Measurements from ENCODE around the gene HECTD2. TPM values are rescaled to one million over a fixed set of nuclear protein-coding genes. Genes with fewer than 3 reads are reported as not detected.

The HECTD2 gene
- total RNA-seq, 1 donor from 2014 or later = 1.6 TPM

DNA sequence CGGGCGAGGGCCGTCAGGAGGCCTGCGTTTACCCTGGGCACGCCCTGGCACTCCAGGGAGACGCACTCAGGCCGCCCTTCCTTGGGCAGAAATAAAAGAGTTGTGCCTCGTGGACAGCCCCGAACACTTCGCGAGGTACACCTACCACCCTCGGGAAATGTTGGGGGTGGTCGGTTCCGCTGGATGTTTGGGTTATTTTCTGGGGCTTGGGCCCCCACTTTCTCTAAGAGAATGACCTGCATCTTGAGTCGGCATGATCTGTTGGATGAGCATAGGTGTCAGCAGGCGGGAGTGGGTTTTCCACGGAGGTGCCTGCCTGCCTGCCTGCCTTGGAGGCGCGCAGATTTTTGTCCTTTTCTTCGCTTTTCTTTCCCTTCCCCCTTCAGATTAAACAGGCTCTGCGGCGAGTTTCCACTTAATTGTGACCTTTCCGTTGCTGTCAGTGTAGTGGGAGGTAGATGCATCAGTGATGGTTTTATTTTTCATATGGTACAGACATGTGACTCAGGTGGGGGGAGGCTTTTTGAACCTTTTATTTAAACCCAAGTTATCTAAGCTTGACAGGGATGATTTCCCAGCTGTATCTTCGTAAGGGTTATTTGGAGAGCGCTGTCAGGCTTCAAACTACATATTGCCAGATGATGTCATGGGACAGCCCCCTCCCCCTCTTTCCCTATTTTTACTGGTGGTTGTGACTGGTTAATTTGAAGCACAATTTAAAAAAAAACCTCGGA, 661 bp downstream of the HECTD2 start:
- TF ChIP-seq CTCF (IDR thresholded peaks at IDR 0.05; ENCODE audit: insufficient read depth, low read length, severe bottlenecking) = no peak
- H3K36me3 ChIP-seq (ENCODE audit: control insufficient read depth, insufficient read depth, low read length) = no peaks in the 10 kb centered on the region
- DNase-seq (ENCODE audit: low read depth) (peak; percentile 8), FAIRE-seq (no peak)
- no peaks in the 10 kb centered on the region for H3K27me3 ChIP-seq (ENCODE audit: control insufficient read depth, insufficient read depth, low read length)
- peak overlapping the region; percentile 97 for H3K4me3 ChIP-seq (ENCODE audit: low read depth, low read length)

- H3K4me3 ChIP-seq (ENCODE audit: low read depth, low read length) = no peak overlapping the region
- FAIRE-seq = no peak
Observed at GRCh38 chr10:91411621-91412020, 1.5 kb downstream of the HECTD2 start.

GRCh38 chr10:91412354-91413087, 2.4 kb downstream of the HECTD2 start:
- TF ChIP-seq CTCF (IDR thresholded peaks at IDR 0.05; ENCODE audit: insufficient read depth, low read length, severe bottlenecking) = no peak
- H3K36me3 ChIP-seq (ENCODE audit: control insufficient read depth, insufficient read depth, low read length) = no peaks in the 10 kb centered on the region
- FAIRE-seq = no peak
- DNase-seq (ENCODE audit: low read depth) = no peak
- no peaks in the 10 kb centered on the region for H3K27me3 ChIP-seq (ENCODE audit: control insufficient read depth, insufficient read depth, low read length)
- no peak overlapping the region for H3K4me3 ChIP-seq (ENCODE audit: low read depth, low read length)

More at GRCh38 chr10:91411621-91412020, 1.5 kb downstream of the HECTD2 start:
- Histone ChIP-seq H3K27me3 (ENCODE audit: control insufficient read depth, insufficient read depth, low read length) (no peaks in the 10 kb centered on the region), H3K36me3 (ENCODE audit: control insufficient read depth, insufficient read depth, low read length) (no peaks in the 10 kb centered on the region)
- no peak for DNase-seq (ENCODE audit: low read depth)
- TF ChIP-seq CTCF (IDR thresholded peaks at IDR 0.05; ENCODE audit: insufficient read depth, low read length, severe bottlenecking) = no peak

DNA sequence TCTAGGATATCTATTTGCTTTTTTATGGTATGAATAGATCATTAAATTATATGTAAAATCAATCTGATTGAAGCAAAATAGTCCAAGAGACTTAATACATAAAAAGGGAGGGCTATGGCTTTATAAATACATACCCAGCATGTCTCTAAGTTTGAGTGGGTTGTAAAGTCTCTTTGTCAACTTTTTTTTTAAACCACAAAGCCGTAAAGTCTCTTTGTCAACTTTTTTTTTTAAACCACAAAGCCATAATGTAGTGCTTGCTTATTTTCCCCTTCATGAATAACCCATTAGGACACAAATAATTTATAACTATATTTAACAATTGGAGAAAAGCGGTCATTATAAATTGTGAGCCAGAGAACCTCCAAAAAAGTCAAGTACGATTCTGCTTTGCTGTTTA, 5.7 kb downstream of the HECTD2 start:
- no peaks in the 10 kb centered on the region for H3K36me3 ChIP-seq (ENCODE audit: control insufficient read depth, insufficient read depth, low read length)
- H3K4me3 ChIP-seq (ENCODE audit: low read depth, low read length) = no peak overlapping the region
- no peaks in the 10 kb centered on the region for H3K27me3 ChIP-seq (ENCODE audit: control insufficient read depth, insufficient read depth, low read length)
- FAIRE-seq = no peak
- TF ChIP-seq CTCF (IDR thresholded peaks at IDR 0.05; ENCODE audit: insufficient read depth, low read length, severe bottlenecking) = no peak
- no peak for DNase-seq (ENCODE audit: low read depth)

DNA sequence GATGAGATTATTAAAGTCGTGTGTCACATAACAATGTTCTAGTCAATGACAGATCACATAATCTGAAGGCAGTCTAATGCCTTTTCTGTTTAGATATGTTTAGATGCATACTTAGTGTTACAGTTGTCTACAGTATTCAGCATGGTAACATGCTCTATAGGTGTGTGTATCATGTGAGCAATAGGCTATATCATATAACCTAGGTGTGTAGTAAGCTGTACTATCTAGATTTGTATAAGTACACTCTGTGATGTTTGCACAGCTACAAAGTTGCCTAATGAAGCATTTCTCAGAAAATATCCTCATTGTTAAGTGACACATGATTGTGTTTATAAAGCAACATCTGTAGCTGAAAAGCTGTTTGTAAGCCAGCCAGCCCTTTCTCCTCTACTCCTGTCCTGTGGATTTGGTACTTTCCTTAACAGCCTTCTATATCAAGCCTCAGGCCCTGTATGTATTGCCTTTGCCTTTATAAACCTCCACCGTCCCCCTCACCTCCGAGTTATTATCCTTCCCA, 6.3 kb downstream of the HECTD2 start:
- no peaks in the 10 kb centered on the region for H3K27me3 ChIP-seq (ENCODE audit: control insufficient read depth, insufficient read depth, low read length)
- FAIRE-seq = no peak

More for the DNA sequence above, 6.3 kb downstream of the HECTD2 start:
- no peak for TF ChIP-seq CTCF (IDR thresholded peaks at IDR 0.05; ENCODE audit: insufficient read depth, low read length, severe bottlenecking)
- H3K36me3 ChIP-seq (ENCODE audit: control insufficient read depth, insufficient read depth, low read length) = no peaks in the 10 kb centered on the region
- DNase-seq (ENCODE audit: low read depth) = peak; percentile 10
- no peak overlapping the region for H3K4me3 ChIP-seq (ENCODE audit: low read depth, low read length)
